Right renal cortex interstitium (tissue), 3 donors: ENCODE results near the gene SOX13. TPM values are rescaled to one million over a fixed set of nuclear protein-coding genes. Genes with fewer than 3 reads are reported as not detected.

ENCODE experiments used
- DNase-seq, 3 donors: peaks; one replicate each; pipeline ENCODE4 v3.0.0-alpha.2; 2013; ENCODE audit warnings: low read depth in 3 of 3, low spot score in 2 of 3
- polyA plus RNA-seq, 3 donors: library from polyadenylated mRNA; unstranded; fragments of 120-200 nt; gene quantifications; one replicate each; pipeline ENCODE4 v1.2.1, GENCODE V29; 2013; ENCODE audit not compliant: insufficient read length in 3 of 3

The SOX13 gene
- polyA plus RNA-seq, 3 donors, result 37.9 to 40.9 (median 40.6) TPM

DNA sequence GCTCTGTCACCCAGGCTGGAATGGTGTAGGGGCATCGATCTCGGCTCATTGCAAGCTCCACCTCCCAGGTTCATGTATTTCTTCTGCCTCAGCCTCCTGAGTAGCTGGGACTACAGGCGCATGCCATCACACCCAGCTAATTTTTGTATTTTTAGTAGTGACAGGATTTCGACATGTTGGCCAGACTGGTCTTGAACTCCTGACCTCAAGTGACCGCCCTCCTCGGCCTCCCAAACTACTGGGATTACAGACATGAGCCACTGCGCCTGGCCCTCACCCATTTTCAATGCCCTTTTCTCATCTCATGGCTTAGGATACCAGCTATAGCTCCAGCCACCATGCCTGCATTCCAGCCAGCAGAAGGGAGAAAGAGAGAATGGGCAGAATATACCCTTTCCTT lies 12.9 kb upstream of the SOX13 start:
- no peak for DNase-seq

DNA sequence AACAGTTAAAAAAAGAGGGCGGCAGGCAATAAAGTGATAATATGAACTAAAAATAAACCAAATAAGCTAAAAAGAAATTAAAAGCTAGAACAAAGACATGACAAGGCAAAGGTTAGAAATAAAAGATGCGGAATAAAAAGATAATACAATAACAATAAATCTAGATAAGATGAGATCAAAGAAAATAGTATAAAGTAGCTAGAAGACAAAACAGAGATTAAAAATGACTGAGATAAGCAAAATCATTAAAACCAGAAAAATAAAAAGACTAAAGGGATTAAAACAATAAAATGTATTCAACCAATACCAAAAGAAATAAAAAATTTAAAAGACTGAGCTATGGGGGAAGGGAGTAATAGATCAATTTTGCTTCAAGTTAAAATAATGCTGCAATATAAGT lies 10.8 kb upstream of the SOX13 start:
- DNase-seq, result no peak

DNA sequence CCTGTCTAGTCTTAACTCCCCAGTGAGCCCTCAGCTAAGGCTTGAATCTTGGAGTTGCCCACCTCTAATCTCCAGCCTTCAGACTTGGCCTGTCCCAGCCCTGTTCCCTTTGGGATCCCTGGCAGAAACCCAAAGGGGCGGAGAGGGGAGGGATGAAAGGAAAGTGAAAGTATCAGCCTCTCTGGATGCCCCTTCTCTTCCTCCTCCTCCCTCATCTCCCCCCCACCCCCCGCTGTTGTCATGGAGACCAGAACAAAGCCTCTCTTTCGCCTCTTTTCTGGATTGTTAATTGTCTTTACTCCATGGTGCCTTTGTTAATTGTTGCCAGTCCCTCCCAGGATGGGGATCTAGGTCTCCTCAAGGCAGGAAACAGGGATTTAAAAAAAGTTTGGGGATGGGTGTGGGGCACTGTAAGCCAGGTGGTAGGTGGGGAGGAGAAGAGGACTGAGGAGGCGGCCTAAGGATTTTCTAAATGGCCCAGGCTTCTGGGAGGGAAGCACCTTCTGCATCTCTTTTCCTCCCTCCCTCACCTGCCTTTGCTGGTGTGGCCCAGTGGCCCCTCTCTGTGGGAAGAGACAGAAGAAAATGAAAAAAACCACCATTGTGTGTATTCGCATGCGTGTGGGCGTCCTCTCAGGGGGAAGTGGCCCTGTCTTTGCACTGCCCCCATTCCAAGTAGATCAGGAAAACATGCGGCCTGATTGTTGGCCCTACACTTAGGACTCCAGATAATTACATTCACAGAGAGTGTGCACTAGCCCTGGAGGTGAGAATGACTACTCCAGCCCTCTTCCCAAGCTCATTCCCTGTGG lies 7.5 kb upstream of the SOX13 start:
- DNase-seq, result peak in 1 of 3 donors; percentile 45

DNA sequence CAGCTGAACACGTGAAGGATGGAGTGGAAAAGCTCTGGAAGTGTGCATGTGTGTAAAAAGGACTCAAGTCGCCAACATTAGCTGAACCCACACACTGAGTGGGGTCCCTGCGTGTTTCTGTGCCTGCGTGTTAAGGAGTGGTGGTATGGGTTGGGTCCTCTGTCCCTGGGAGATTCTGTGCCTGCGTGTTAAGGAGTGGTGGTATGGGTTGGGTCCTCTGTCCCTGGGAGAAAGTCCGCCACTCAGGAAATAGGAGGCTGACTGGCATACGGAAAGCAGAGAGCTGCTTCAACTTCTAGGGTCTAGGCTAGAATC lies 7.0 kb upstream of the SOX13 start:
- no peak for DNase-seq

DNA sequence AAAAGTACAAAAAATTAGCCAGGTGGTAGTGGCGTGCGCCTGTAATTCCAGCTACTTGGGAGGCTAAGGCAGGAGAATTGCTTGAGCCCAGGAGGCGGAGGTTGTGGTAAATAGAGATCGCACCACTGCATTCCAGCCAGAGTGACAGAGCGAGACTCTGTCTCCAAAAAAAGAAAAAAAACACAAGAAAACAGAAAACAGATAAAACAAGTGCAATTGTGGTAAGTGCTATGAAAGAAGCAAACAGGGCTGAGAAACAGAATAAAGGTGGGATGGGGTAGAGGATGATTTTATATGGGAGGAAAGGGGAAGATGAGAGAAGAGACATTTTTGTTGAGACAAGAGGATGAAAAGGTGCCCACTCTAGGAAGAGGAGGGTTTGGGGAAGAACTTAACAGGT lies 5.0 kb upstream of the SOX13 start:
- no peak for DNase-seq

DNA sequence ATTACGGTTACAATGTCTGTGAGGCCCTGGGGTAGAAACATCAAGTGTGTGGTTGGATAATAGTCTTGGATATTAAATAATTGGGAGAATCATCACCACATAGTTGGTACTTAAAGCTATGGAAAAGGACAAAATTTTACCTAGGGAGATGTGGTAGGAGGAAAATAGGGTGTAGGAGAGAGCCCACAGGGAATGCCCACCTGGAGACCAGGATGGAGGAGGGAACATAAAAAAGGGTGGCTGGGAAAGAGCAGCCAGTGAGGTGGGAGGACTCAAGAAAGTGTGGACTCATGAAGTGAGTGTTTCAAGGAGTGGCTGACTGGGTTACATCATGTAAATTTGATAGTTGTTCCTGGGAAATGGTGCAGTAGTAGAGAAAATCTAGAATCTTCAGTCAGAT lies 3.0 kb upstream of the SOX13 start:
- DNase-seq, result no peak

DNA sequence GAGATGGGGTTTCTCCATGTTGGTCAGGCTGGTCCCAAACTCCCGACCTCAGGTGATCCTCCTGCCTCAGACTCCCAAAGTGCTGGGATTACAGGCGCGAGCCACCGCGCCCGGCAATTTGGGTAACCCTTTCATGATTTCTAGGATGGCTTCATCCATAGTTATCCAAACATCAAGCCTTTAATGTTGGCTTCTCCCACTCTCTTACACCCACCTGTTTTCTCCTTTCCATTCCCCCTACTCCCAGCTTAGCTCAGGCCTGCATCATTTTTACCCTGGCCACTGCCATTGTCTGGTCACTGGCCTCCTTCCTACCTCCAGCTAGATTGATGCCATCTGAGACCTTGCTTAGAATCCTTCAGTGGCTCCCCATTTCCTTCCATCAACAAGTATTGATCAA lies 2.0 kb upstream of the SOX13 start:
- DNase-seq, result no peak

DNA sequence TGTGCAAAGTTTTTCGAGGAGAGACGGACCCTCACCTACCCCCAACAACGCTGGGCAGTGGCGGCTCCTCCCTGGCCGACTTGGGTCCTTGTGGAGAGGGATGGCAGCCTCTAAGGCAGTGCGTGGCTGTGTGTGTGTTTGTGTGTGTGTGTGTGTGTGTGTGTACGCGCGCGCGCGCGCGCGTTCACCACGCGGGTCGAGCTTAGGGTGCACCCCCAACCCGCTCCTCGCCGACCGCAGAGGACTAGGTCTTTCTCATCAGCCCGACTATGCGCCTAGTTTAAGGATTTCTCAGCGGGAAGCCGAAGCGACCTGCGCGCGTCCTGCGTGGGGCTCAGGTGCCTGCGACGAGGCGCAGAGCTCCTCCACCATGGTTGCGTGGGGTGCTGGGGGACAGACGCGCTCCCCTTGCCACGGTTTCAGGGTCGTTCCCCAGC lies 940 bp downstream of the SOX13 start:
- no peak for DNase-seq

DNA sequence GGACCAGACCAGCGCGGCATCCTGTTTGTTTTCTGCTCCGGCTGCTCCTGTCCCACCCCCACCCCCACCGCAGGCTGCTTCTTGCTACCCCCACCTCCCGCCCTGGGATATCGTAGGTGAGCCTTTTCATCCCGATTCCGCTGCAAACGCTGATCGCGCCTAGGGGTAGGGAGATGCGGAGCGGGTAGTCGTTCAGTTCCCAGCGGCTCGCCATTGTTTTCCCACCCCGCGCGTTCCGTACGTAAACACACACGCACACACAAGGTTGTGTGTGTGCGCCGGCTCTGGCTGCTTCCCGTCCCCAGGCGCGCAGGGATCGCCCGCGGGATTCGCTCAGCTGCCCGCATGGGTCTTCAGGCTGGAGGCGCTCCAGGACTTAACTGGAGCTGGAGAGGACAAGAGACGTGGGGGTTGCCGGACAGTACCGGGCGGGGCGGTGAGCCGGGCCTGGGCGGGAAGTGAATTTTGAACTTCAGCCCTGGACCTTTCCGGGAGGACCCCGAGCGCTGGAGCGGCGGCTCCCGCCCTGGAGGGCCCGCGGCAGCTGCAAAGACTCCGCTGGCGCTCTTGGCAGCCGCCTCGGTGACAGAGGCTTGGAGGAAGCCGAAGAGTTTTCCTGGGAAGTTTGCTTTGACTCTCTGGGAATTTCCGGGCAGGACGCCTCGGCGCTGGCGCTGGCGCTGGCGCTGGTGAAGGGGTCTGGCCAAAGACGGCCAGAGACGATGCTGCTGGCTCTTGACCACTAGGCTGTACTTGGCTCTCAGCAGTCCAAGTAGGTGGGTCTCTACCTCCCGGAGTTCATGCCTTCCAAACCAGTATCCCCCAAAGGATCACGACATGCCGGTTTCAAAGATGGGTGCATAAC lies 1.6 kb downstream of the SOX13 start:
- DNase-seq, result peak in 2 of 3 donors; percentile 57 to 73

DNA sequence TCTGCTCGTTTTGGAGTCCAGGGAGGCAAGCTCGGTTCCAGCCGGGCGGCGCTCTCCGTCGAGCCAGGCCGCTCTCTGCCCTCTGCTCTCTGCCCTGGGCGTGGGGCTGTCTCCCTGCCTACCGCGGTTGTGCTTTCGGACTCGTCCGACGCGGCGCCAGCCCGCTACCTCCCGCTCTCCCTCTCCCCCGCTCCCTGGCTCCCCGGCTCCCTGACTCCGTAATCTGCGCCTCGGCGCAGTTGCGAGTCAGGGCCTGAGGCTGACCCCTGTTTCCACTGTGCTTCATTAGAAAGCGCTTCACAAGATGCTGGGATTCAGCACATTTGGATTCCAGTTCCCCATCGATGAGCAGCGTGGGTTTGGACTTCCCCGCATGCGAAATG lies 2.2 kb downstream of the SOX13 start:
- no peak for DNase-seq

DNA sequence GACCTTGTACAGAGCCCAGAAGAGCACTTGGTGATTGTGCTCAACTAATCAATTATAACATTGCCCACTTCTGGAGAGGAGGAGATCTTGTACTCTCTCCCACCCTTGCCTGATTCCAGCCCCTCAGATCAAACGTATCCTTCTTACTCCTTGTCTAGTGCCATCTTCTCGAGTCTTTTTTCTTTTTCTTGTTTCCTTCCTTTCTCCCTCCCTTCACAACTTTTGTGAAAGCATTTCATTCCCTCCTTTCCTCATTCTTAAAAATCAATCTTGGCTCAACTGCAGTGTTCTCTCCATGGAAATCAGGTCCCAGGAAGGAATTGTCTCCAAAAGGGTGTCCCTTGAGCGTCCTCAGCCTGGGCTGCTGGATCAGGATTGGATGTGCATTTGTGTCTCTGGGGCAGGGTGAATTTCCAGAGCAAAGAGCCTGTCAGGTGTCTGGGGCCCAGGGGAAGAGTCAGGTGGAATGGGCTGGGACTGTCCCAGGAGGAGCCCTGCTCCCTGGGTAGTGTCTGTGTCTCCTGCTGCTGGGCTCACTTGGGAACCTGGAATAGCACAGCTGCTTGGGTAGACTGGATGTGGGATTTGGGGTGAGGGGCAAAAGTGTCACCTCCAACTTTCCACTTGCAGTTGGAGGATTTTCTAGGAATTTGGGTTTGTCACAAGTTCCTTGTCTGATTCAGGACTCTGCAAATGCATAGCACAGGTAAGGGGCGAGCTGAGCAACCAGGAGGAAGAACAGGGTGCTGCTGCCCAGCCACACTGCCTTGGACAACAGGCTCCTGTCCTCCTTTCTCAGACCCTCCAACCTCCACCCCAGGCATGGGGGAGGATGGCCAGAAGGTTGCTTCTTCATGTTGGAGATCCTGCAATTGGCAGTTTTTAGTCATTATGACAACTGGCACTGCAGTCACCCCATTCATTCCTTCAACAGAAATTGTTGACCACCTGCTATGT lies 3.3 kb downstream of the SOX13 start:
- no peak for DNase-seq

DNA sequence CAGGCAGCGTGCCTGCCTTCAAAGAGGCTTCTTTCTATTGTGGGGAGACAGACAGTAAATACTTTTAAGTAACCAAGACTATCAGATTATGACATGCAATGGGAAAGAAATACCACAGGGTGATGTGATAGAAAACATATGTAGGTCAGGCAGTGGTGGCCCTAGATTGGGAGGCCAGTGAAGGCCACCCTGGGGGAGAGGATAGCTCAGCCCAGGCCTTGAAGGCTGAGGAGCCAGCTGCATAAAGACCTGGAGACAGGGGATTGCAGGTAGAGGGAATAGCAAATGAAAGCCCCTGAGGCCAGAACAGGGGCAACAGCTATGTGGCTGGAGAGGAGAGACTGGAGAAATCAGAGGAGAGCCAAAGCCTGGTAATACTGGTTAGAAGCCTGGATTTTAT lies 4.0 kb downstream of the SOX13 start:
- no peak for DNase-seq

DNA sequence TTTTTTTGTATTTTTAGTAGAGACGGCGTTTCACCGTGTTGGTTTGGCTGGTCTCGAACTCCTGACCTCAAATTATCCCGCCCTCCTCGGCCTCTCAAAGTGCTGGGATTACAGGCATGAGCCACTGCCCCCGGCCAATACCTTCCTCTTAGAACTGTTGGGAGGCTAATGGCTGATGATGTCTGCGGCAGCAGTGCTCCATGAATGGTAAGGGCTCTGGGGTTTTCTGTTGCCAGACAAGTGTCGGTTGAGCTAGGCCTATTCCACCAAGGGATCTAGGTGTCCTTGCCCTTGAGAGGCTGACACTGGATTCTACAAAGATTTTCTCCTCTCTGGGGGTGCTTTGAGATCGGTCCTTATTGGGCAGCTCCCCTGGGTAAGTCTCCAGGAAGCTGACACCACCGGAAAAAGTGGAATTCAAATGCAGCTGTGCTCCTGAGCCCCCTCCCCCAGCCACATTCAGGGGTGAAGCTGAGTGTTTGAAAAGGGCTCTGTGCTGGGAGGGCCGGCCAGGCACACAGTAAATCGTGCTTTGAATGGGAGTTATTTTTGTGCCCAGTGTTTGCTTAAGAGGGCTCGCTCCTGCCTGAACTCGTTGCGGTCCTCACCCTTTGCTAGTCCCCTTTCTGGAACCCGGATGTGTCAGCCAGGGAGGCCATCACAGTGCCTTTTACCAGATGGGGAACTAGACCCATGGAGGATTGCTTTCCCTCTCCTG lies 5.2 kb downstream of the SOX13 start:
- DNase-seq, result no peak

DNA sequence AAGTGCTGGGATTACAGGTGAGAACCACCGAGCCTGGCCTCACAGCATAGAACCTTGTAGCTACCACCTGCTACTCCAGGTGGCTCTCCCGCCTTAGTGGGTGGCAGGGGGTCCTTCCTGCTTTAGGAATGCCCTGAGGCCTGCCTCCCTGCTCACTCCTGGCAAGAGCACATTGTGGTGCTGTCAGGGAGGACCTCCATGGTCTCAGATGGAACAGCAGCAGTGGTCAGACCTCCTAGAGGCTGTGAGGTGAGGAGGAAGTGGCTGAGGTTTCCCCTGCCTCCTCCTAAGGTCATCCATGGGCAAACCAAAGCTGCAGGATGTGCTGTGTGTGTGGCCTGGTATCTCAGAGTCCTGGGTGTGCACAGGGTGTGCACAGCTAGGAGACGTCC lies 6.7 kb downstream of the SOX13 start:
- DNase-seq, result no peak

DNA sequence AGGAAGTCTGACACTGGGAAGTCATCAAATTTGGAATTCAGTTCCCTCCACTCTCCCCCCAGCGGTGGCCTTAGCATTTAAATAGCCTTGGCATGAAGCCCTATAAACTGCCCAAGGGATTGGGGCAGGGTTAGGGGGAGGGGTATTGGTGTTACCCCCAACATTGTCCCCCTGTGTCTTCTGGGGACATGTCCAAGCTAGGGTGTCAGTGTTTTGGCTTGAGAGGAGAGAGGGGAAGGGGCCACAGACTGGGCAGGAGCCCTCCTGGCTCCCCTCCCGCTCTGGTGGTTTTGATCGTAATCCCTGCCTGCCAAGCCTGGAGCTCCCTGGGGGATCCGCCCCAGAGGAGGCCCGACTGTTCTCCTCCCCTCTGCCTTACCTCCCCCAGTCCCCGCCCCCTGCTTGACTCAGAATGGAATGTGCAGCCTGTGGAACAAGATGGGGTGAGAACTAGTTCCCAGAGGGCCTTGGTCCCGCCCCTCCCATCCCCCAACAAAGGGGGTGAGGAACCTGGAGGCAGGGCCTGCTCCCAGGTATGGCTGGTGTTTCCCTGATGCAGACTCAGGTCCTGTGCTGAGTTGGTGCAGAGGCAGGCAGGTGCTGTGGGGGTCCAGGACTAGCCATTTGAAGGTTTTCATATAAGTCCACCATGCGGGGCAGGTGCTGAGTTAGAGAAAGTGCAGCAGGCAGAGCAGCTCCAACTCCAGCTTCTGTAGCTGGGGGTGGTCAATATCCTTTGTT lies 7.4 kb downstream of the SOX13 start:
- peak; percentile 68 to 87 (median 80) for DNase-seq

DNA sequence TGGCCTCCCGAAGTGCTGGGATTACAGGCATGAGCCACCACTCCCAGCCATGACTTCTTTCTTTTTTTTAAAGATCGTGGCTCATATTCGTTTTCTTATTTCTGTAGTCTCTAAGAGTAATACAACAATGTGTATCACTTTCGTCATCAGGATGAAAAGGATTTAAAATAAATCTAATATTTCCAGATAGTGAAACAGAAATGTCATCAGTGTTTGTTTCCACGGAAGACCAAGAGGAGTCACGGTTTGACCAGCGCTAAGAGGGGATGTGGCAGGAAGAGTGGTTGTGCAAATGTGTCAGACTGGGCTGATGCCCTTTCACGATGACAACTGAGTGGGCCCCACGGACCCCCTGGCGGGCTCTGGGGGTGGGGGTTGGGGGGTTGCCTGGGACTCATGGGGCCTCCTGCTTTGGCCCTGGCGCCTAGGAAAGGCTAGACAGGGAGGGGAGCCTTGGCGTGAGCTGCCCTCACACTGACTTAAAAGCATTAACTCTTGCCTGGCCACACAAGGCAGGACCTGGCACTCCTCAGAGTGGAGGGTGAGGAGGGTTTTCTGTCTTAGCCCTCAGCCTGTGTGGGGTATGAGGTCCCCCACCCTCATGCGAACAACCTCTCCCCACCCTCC lies 8.4 kb downstream of the SOX13 start:
- DNase-seq, result no peak

DNA sequence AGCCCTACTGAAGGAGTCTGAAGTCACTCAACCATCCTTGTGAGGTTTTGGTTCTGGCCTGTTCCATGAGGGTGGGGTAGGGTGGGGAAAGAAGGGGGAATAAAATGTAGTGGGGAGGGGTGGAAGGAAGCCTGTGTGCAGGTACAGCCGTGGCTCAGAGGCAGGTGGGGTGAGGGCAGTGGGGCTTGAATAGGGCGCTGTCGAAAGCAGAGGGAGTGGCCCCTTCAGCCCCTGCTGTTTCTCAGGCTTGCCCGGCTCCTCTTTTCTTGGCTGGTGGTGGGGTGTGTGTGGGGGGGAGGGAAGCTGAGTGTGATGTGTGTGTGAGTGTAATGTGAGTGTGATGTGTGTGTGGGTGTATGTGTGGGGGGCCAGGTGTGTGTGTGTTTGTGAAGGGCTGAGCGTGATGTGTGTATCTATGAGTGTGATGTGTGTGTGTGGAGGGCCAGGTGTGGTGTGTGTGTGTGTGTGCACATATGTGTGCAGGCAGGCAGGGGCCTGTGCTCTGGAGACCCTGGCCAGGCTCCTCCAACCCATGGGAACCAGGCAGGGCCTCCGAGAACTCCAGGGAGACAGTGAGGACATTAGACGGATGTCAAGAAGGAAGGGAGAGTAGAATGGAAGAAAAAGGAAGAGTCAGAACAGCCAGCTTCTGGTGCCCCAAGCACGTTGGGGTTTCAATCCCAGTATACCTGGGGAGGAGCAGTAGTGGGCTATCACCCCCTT lies 9.0 kb downstream of the SOX13 start:
- DNase-seq, result no peak

DNA sequence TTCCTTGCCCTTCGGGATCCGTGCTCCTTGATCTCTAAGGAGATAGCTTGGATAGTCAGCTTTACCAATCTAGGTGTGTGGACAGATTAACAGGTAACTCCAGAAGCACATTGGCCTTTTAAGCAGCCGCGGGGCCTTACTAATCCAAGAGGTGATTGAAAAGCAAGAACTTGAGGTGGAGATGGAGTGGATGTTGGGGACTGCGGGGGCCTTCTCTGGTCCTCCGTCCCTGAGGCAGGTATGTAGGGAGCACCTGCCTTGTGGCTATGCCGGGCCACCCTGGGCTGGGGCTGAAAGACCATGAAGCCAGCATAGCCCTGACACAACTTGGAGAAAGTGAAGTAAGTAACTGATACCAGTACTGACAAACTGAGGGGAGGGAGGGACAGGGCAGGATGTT lies 10.6 kb downstream of the SOX13 start:
- DNase-seq, result no peak
